CD14-positive monocyte (primary cell): ENCODE data around the gene CPN1. TPM values are rescaled to one million over a fixed set of nuclear protein-coding genes. Genes with fewer than 3 reads are reported as not detected.

Experiments used
- DNase-seq, 3 donors: peaks; one replicate each; pipeline ENCODE4 v3.0.0-alpha.2; 2011 to 2022
- H2AFZ ChIP-seq: 2 replicates; pipeline ENCODE4 v1.6.0; 2012; ENCODE audit warnings: mild to moderate bottlenecking, low read depth, low read length, inconsistent platforms; ENCODE audit not compliant: insufficient read depth, poor library complexity, severe bottlenecking
- H3K27ac ChIP-seq, 2 donors: 1 replicate in 1 of 2; 2 replicates in 1 of 2; pipeline ENCODE4 v1.5.1; 2012 to 2013; ENCODE audit warnings: low read length in 2 of 2, control low read depth in 1 of 2, inconsistent platforms in 1 of 2, low read depth in 1 of 2, mild to moderate bottlenecking in 1 of 2
- H3K27me3 ChIP-seq, 2 donors: one replicate each; pipeline versions ENCODE4 v1.6.0 to v1.6.1; 2011 to 2013; ENCODE audit warnings: low read length in 2 of 2; ENCODE audit not compliant: control insufficient read depth in 2 of 2, insufficient read depth in 2 of 2
- H3K36me3 ChIP-seq, 2 donors: replicated peaks in 1 of 2; 1 replicate in 1 of 2; 2 replicates in 1 of 2; pipeline versions ENCODE4 v1.5.1 to v1.6.1; 2012 to 2013; ENCODE audit warnings: low read length in 2 of 2, control low read depth in 1 of 2, inconsistent platforms in 1 of 2, mild to moderate bottlenecking in 1 of 2; ENCODE audit not compliant: insufficient read depth in 2 of 2, control insufficient read depth in 1 of 2
- H3K4me1 ChIP-seq, 2 donors: 1 replicate in 1 of 2; 2 replicates in 1 of 2; pipeline versions ENCODE4 v1.5.1 to v1.6.1; 2012 to 2013; ENCODE audit warnings: low read length in 2 of 2, control low read depth in 1 of 2, inconsistent platforms in 1 of 2, mild to moderate bottlenecking in 1 of 2, moderate library complexity in 1 of 2; ENCODE audit not compliant: insufficient read depth in 2 of 2, control insufficient read depth in 1 of 2
- H3K4me2 ChIP-seq: replicated peaks from 2 replicates; pipeline ENCODE3; 2012; ENCODE audit warnings: low read length, moderate library complexity, mild to moderate bottlenecking; ENCODE audit not compliant: poor library complexity, severe bottlenecking; ENCODE audit errors: extremely low read depth
- H3K4me3 ChIP-seq, 3 experiments: fragments of 200-600 bp in 1 of 3; sonication (generic) in 1 of 3; replicated peaks in 1 of 3; 1 replicate in 2 of 3; 2 replicates in 1 of 3; pipeline ENCODE4 v1.5.1; 2011 to 2013; ENCODE audit warnings: low read length in 3 of 3, mild to moderate bottlenecking in 3 of 3, control low read depth in 2 of 3, low read depth in 2 of 3, inconsistent platforms in 1 of 3, moderate library complexity in 1 of 3
- H3K79me2 ChIP-seq: 2 replicates; pipeline ENCODE4 v1.6.0; 2012; ENCODE audit warnings: mild to moderate bottlenecking, control low read depth, inconsistent platforms, low read length, moderate library complexity; ENCODE audit not compliant: insufficient read depth
- H3K9ac ChIP-seq: 2 replicates; pipeline ENCODE4 v1.6.0; 2017; ENCODE audit warnings: low read length, mild to moderate bottlenecking; ENCODE audit not compliant: insufficient read depth, poor library complexity, severe bottlenecking
- H3K9me3 ChIP-seq, 2 donors: replicated peaks in 1 of 2; 1 replicate in 1 of 2; 2 replicates in 1 of 2; pipeline versions ENCODE4 v1.5.1 to v1.6.1; 2012 to 2013; ENCODE audit warnings: low read length in 2 of 2, control low read depth in 1 of 2; ENCODE audit not compliant: control insufficient read depth in 1 of 2, insufficient read depth in 1 of 2
- H4K20me1 ChIP-seq: 2 replicates; pipeline ENCODE4 v1.6.0; 2012; ENCODE audit warnings: mild to moderate bottlenecking, low read length, control low read depth, moderate library complexity; ENCODE audit not compliant: insufficient read depth
- H3K27ac Mint-ChIP-seq, 7 donors: one replicate each; pipeline ENCODE4 v1.8.0; 2020; ENCODE audit warnings: mild to moderate bottlenecking in 7 of 7, mixed read lengths in 7 of 7, moderate library complexity in 6 of 7, inconsistent platforms in 2 of 7
- H3K27me3 Mint-ChIP-seq, 3 donors: one replicate each; pipeline ENCODE4 v1.8.0; 2021 to 2022; ENCODE audit warnings: low read depth in 3 of 3, mild to moderate bottlenecking in 3 of 3, mixed read lengths in 3 of 3, moderate library complexity in 3 of 3, inconsistent platforms in 1 of 3
- H3K36me3 Mint-ChIP-seq, 2 donors: one replicate each; pipeline ENCODE4 v1.8.0; 2020; ENCODE audit warnings: mixed read lengths in 2 of 2, inconsistent platforms in 1 of 2, mild to moderate bottlenecking in 1 of 2
- H3K4me1 Mint-ChIP-seq: one replicate; pipeline ENCODE4 v1.8.0; 2020; ENCODE audit warnings: mild to moderate bottlenecking, mixed read lengths
- H3K4me3 Mint-ChIP-seq, 2 donors: one replicate each; pipeline ENCODE4 v1.8.0; 2020; ENCODE audit warnings: mild to moderate bottlenecking in 2 of 2, mixed read lengths in 2 of 2, moderate library complexity in 1 of 2
- H3K9me3 Mint-ChIP-seq, 7 donors: one replicate each; pipeline ENCODE4 v1.8.0; 2020 to 2022; ENCODE audit warnings: mixed read lengths in 7 of 7, mild to moderate bottlenecking in 6 of 7, moderate library complexity in 6 of 7, inconsistent platforms in 2 of 7
- WGBS: methylation state at CpG from one replicate; pipeline ENCODE4 v1.1.5; 2013; ENCODE audit warnings: missing lambda C conversion rate; ENCODE audit not compliant: insufficient coverage; 5-methylcytosine and 5-hydroxymethylcytosine counted together
- intact Hi-C, 2 donors: fragments of 100-400 bp; cut with micrococcal nuclease; formaldehyde crosslinking; loops; one replicate each; pipeline versions ENCODE4 v1.15.0 to v1.15.1; 2023
- polyA plus RNA-seq, 3 donors: library from polyadenylated mRNA; depleted of rRNA in 1 of 3; unstranded in 2 of 3; stranded (reverse) in 1 of 3; fragments of 300-500 nt in 2 of 3; fragments of >200 nt in 1 of 3; fragmentation: Illumina TruSeq in 2 of 3; gene quantifications; 1 replicate in 2 of 3; 2 replicates in 1 of 3; pipeline ENCODE4 v1.2.3, GENCODE V29; 2012 to 2021
- TF ChIP-seq, protein P1 (sequence below): fragments of 200-600 bp; IDR thresholded peaks from one replicate; pipeline ENCODE4 v1.8.0; 2022; ENCODE audit warnings: antibody characterized with exemption, mild to moderate bottlenecking

The CPN1 gene
- polyA plus RNA-seq, 3 donors = not detected

DNA sequence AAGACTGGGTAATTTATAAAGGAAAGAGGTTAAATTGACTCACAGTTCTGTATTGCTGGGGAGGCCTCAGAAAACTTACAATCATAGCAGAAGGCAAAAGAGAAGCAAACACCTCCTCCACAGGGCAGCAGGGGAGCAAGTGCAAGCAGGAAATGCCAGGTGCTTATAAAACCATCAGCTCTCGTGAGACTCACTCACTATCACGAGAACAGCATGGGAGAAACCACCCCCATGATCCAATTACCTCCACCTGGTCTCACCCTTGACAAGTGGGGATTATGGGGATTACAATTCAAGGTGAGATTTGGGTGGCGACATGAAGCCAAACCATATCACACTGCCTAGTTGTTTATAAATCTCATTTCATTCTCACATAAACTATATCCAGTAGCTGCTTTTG is 28.0 kb upstream of the CPN1 start:
- no peak overlapping the region for H3K27ac ChIP-seq
- Mint-ChIP-seq H3K4me1 (no peaks in the 10 kb centered on the region), H3K36me3 (no peaks in the 10 kb centered on the region), H3K27me3 (peaks cover 15 to 21% (median 21%) of the 10 kb centered on the region in 3 donors), H3K27ac (no peak overlapping the region), H3K9me3 (peaks cover 0 to 5% (median 3%) of the 10 kb centered on the region in 7 donors), H3K4me3 (no peak overlapping the region)
- no peaks in the 10 kb centered on the region for H4K20me1 ChIP-seq
- H3K4me3 ChIP-seq = no peak overlapping the region
- no peaks in the 10 kb centered on the region for H3K36me3 ChIP-seq
- H3K9me3 ChIP-seq = no peaks in the 10 kb centered on the region
- no peak overlapping the region for H3K9ac ChIP-seq
- WGBS = no CpG with 5 or more reads among the region's 3 CpGs
- no peaks in the 10 kb centered on the region for H3K79me2 ChIP-seq
- H2AFZ ChIP-seq = no peak overlapping the region
- no peak for DNase-seq
- intact Hi-C loops = no loop called here
- H3K27me3 ChIP-seq = peaks cover 7 to 8% of the 10 kb centered on the region in 2 donors
- H3K4me2 ChIP-seq = no peak overlapping the region
- TF ChIP-seq, protein P1, sequence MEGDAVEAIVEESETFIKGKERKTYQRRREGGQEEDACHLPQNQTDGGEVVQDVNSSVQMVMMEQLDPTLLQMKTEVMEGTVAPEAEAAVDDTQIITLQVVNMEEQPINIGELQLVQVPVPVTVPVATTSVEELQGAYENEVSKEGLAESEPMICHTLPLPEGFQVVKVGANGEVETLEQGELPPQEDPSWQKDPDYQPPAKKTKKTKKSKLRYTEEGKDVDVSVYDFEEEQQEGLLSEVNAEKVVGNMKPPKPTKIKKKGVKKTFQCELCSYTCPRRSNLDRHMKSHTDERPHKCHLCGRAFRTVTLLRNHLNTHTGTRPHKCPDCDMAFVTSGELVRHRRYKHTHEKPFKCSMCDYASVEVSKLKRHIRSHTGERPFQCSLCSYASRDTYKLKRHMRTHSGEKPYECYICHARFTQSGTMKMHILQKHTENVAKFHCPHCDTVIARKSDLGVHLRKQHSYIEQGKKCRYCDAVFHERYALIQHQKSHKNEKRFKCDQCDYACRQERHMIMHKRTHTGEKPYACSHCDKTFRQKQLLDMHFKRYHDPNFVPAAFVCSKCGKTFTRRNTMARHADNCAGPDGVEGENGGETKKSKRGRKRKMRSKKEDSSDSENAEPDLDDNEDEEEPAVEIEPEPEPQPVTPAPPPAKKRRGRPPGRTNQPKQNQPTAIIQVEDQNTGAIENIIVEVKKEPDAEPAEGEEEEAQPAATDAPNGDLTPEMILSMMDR = no peak
- H3K4me1 ChIP-seq = no peaks in the 10 kb centered on the region

DNA sequence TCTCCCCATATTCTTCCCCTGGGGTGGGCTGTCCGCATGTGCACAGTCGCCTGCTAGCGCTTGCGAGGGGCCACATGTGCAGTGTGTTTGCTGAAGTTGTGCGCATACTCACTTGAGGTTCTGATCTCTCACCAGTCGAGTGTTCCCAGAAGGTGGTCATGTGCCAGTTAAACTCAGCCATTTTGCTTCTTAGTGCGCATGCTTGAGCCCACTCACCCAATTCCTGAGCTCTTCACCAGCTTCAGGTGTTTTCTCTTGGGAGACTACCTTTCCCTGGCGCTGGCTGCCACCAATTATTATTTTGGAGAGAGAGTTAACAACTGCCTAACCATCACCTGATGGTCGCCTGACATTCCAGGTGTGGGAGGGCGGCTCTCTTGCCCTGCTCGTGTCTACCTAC is 25.2 kb upstream of the CPN1 start:
- Mint-ChIP-seq H3K9me3 (peaks cover 0 to 7% (median 2%) of the 10 kb centered on the region in 7 donors), H3K4me3 (no peak overlapping the region), H3K27me3 (peaks cover 1 to 8% (median 5%) of the 10 kb centered on the region in 3 donors), H3K36me3 (no peaks in the 10 kb centered on the region), H3K4me1 (no peaks in the 10 kb centered on the region), H3K27ac (no peak overlapping the region)
- intact Hi-C loops = no loop called here
- no peaks in the 10 kb centered on the region for H3K4me1 ChIP-seq
- WGBS = 94% methylated on average over 4 of the region's 11 CpGs
- no peaks in the 10 kb centered on the region for H4K20me1 ChIP-seq
- no peak overlapping the region for H3K9ac ChIP-seq
- H3K4me2 ChIP-seq = no peak overlapping the region
- H3K4me3 ChIP-seq = no peak overlapping the region
- no peak overlapping the region for H3K27ac ChIP-seq
- TF ChIP-seq, protein P1 = no peak
- no peak for DNase-seq
- no peaks in the 10 kb centered on the region for H3K9me3 ChIP-seq
- H3K36me3 ChIP-seq = no peaks in the 10 kb centered on the region
- H3K79me2 ChIP-seq = no peaks in the 10 kb centered on the region
- H3K27me3 ChIP-seq = no peaks in the 10 kb centered on the region
- no peak overlapping the region for H2AFZ ChIP-seq
